ENCODE measurements around the gene NFATC2.
"Not testable (repeated sequence)": the region's sequence is repeated elsewhere in the genome, so short reads cannot be mapped to it uniquely, and the experiment has no call there.

The NFATC2 gene

GRCh38 chr20:51541189-51542032, 1.1 kb downstream of the NFATC2 start:
- H3K4me3 ChIP-seq (ENCODE audit: control insufficient read depth in 1 of 7, extremely low read depth in 1 of 7, insufficient read depth in 4 of 7, low read depth in 2 of 7, low read length in 6 of 7): peak overlapping the region; percentile 62 to 86 (median 74)
- WGBS (ENCODE audit: insufficient coverage): under 1% methylated on average over 12 of the region's 13 CpGs
- ChIA-PET CTCF (interaction anchor here (0.6 to 5.7 kb wide), 20 partner anchors 9 to 123 kb away, joined by 3 to 35 read pairs (median 5); no protein-coding TSS in a partner anchor), POLR2A (interaction anchor here (0.6 to 3.4 kb wide), 13 partner anchors 9 to 669 kb away, joined by 3 to 23 read pairs (median 5); no protein-coding TSS in a partner anchor)
- H3K27me3 ChIP-seq (replicated peaks in 2 of 5; ENCODE audit: control insufficient read depth in 4 of 5, insufficient read depth in 5 of 5, low read length in 4 of 5): no peaks in the 10 kb centered on the region
- peaks cover 2 to 18% (median 5%) of the 10 kb centered on the region in 4 experiments for H3K36me3 ChIP-seq (ENCODE audit: control insufficient read depth in 4 of 4, insufficient read depth in 4 of 4, low read length in 3 of 4)
- peak overlapping the region; percentile 97 to 98 for H3K27ac ChIP-seq (ENCODE audit: insufficient read depth in 1 of 2, low read depth in 1 of 2, low read length in 2 of 2, poor library complexity in 1 of 2, severe bottlenecking in 2 of 2)
- H3K9me3 ChIP-seq (ENCODE audit: control extremely low read depth in 1 of 5, control insufficient read depth in 4 of 5, insufficient read depth in 2 of 5, low read depth in 1 of 5, low read length in 4 of 5): no peaks in the 10 kb centered on the region
- H3K4me1 ChIP-seq (ENCODE audit: control extremely low read depth in 1 of 4, control insufficient read depth in 4 of 4, insufficient read depth in 4 of 4, low read length in 3 of 4): peaks cover 13 to 58% (median 53%) of the 10 kb centered on the region in 4 experiments
- DNase-seq: peak; percentile 98 to 100 (median 99)

GRCh38 chr20:51540580-51540979, 1.9 kb downstream of the NFATC2 start:
- 0% methylated on average over 5 of the region's 6 CpGs for WGBS (ENCODE audit: insufficient coverage)
- DNase-seq: peak in 2 of 3 donors; percentile 61 to 73
- POLR2A ChIA-PET: interaction anchor here (0.6 to 3.4 kb wide), 9 partner anchors 14 to 609 kb away, joined by 3 to 23 read pairs (median 5); no protein-coding TSS in a partner anchor
- Histone ChIP-seq H3K36me3 (ENCODE audit: control insufficient read depth in 4 of 4, insufficient read depth in 4 of 4, low read length in 3 of 4) (peaks cover 2 to 18% (median 5%) of the 10 kb centered on the region in 4 experiments), H3K9me3 (ENCODE audit: control extremely low read depth in 1 of 5, control insufficient read depth in 4 of 5, insufficient read depth in 2 of 5, low read depth in 1 of 5, low read length in 4 of 5) (no peaks in the 10 kb centered on the region), H3K27me3 (replicated peaks in 2 of 5; ENCODE audit: control insufficient read depth in 4 of 5, insufficient read depth in 5 of 5, low read length in 4 of 5) (no peaks in the 10 kb centered on the region), H3K27ac (ENCODE audit: insufficient read depth in 1 of 2, low read depth in 1 of 2, low read length in 2 of 2, poor library complexity in 1 of 2, severe bottlenecking in 2 of 2) (peak overlapping the region; percentile 97 to 98), H3K4me1 (ENCODE audit: control extremely low read depth in 1 of 4, control insufficient read depth in 4 of 4, insufficient read depth in 4 of 4, low read length in 3 of 4) (peaks cover 18 to 66% (median 61%) of the 10 kb centered on the region in 4 experiments), H3K4me3 (ENCODE audit: control insufficient read depth in 1 of 7, extremely low read depth in 1 of 7, insufficient read depth in 4 of 7, low read depth in 2 of 7, low read length in 6 of 7) (peak overlapping the region in 6 of 7 experiments; percentile 11 to 86 (median 65))
- CTCF ChIA-PET: interaction anchor here (0.6 to 5.7 kb wide), 12 partner anchors 8 to 216 kb away, joined by 3 to 35 read pairs (median 6); no protein-coding TSS in a partner anchor

GRCh38 chr20:51540074-51540473, 2.4 kb downstream of the NFATC2 start:
- 91% methylated on average over 1 of the region's 7 CpGs for WGBS (ENCODE audit: insufficient coverage)
- Histone ChIP-seq H3K4me1 (ENCODE audit: control extremely low read depth in 1 of 4, control insufficient read depth in 4 of 4, insufficient read depth in 4 of 4, low read length in 3 of 4) (peaks cover 22 to 71% (median 66%) of the 10 kb centered on the region in 4 experiments), H3K36me3 (ENCODE audit: control insufficient read depth in 4 of 4, insufficient read depth in 4 of 4, low read length in 3 of 4) (peaks cover 2 to 18% (median 5%) of the 10 kb centered on the region in 4 experiments), H3K27ac (ENCODE audit: insufficient read depth in 1 of 2, low read depth in 1 of 2, low read length in 2 of 2, poor library complexity in 1 of 2, severe bottlenecking in 2 of 2) (peak overlapping the region; percentile 97 to 98), H3K4me3 (ENCODE audit: control insufficient read depth in 1 of 7, extremely low read depth in 1 of 7, insufficient read depth in 4 of 7, low read depth in 2 of 7, low read length in 6 of 7) (peak overlapping the region in 5 of 7 experiments; percentile 49 to 86 (median 68))
- H3K27me3 ChIP-seq (replicated peaks in 2 of 5; ENCODE audit: control insufficient read depth in 4 of 5, insufficient read depth in 5 of 5, low read length in 4 of 5); DNase-seq; H3K9me3 ChIP-seq (ENCODE audit: control extremely low read depth in 1 of 5, control insufficient read depth in 4 of 5, insufficient read depth in 2 of 5, low read depth in 1 of 5, low read length in 4 of 5): not testable (repeated sequence)
- POLR2A ChIA-PET: interaction anchor here (0.6 kb wide), 2 partner anchors 212 to 539 kb away, joined by 3 to 5 read pairs; no protein-coding TSS in a partner anchor
- CTCF ChIA-PET: interaction anchor here (0.6 to 5.7 kb wide), 6 partner anchors 14 to 216 kb away, joined by 3 to 35 read pairs (median 6); no protein-coding TSS in a partner anchor

GRCh38 chr20:51536116-51537069, 6.1 kb downstream of the NFATC2 start:
- DNase-seq: no peak
- Histone ChIP-seq H3K36me3 (ENCODE audit: control insufficient read depth in 4 of 4, insufficient read depth in 4 of 4, low read length in 3 of 4) (peaks cover 2 to 29% (median 8%) of the 10 kb centered on the region in 4 experiments), H3K27me3 (replicated peaks in 2 of 5; ENCODE audit: control insufficient read depth in 4 of 5, insufficient read depth in 5 of 5, low read length in 4 of 5) (no peaks in the 10 kb centered on the region), H3K4me1 (ENCODE audit: control extremely low read depth in 1 of 4, control insufficient read depth in 4 of 4, insufficient read depth in 4 of 4, low read length in 3 of 4) (peaks cover 32 to 83% (median 77%) of the 10 kb centered on the region in 4 experiments), H3K9me3 (ENCODE audit: control extremely low read depth in 1 of 5, control insufficient read depth in 4 of 5, insufficient read depth in 2 of 5, low read depth in 1 of 5, low read length in 4 of 5) (no peaks in the 10 kb centered on the region), H3K27ac (ENCODE audit: insufficient read depth in 1 of 2, low read depth in 1 of 2, low read length in 2 of 2, poor library complexity in 1 of 2, severe bottlenecking in 2 of 2) (no peak overlapping the region), H3K4me3 (ENCODE audit: control insufficient read depth in 1 of 7, extremely low read depth in 1 of 7, insufficient read depth in 4 of 7, low read depth in 2 of 7, low read length in 6 of 7) (peak overlapping the region in 1 of 7 experiments; percentile 28)
- ChIA-PET POLR2A (no interaction called here), CTCF (interaction anchor here (1.0 kb wide), 1 partner anchor 9 kb away, joined by 3 read pairs; no protein-coding TSS in a partner anchor)
- WGBS (ENCODE audit: insufficient coverage): 32% methylated on average over 4 of the region's 6 CpGs

- 100% methylated on average over 1 of the region's 2 CpGs for WGBS (ENCODE audit: insufficient coverage)
- H3K4me3 ChIP-seq (ENCODE audit: control insufficient read depth in 1 of 7, extremely low read depth in 1 of 7, insufficient read depth in 4 of 7, low read depth in 2 of 7, low read length in 6 of 7): no peak overlapping the region
- POLR2A ChIA-PET: no interaction called here
- H3K4me1 ChIP-seq (ENCODE audit: control extremely low read depth in 1 of 4, control insufficient read depth in 4 of 4, insufficient read depth in 4 of 4, low read length in 3 of 4): peaks cover 30 to 85% (median 78%) of the 10 kb centered on the region in 4 experiments
- no peak overlapping the region for H3K27ac ChIP-seq (ENCODE audit: insufficient read depth in 1 of 2, low read depth in 1 of 2, low read length in 2 of 2, poor library complexity in 1 of 2, severe bottlenecking in 2 of 2)
- no peaks in the 10 kb centered on the region for H3K9me3 ChIP-seq (ENCODE audit: control extremely low read depth in 1 of 5, control insufficient read depth in 4 of 5, insufficient read depth in 2 of 5, low read depth in 1 of 5, low read length in 4 of 5)
- H3K27me3 ChIP-seq (replicated peaks in 2 of 5; ENCODE audit: control insufficient read depth in 4 of 5, insufficient read depth in 5 of 5, low read length in 4 of 5): no peaks in the 10 kb centered on the region
- CTCF ChIA-PET: interaction anchor here (1.0 kb wide), 1 partner anchor 9 kb away, joined by 3 read pairs; no protein-coding TSS in a partner anchor
- H3K36me3 ChIP-seq (ENCODE audit: control insufficient read depth in 4 of 4, insufficient read depth in 4 of 4, low read length in 3 of 4): peaks cover 2 to 29% (median 8%) of the 10 kb centered on the region in 4 experiments
- no peak for DNase-seq
These were observed 6.8 kb downstream of the NFATC2 start for GRCh38 chr20:51535674-51536073.

- WGBS (ENCODE audit: insufficient coverage): 90% methylated on average over 2 of the region's 4 CpGs
These were observed 7.5 kb downstream of the NFATC2 start for GRCh38 chr20:51535075-51535386.

More at GRCh38 chr20:51535075-51535386, 7.5 kb downstream of the NFATC2 start:
- peaks cover 25 to 84% (median 74%) of the 10 kb centered on the region in 4 experiments for H3K4me1 ChIP-seq (ENCODE audit: control extremely low read depth in 1 of 4, control insufficient read depth in 4 of 4, insufficient read depth in 4 of 4, low read length in 3 of 4)
- CTCF ChIA-PET: no interaction called here
- H3K36me3 ChIP-seq (ENCODE audit: control insufficient read depth in 4 of 4, insufficient read depth in 4 of 4, low read length in 3 of 4): peaks cover 2 to 29% (median 8%) of the 10 kb centered on the region in 4 experiments
- no peaks in the 10 kb centered on the region for H3K27me3 ChIP-seq (replicated peaks in 2 of 5; ENCODE audit: control insufficient read depth in 4 of 5, insufficient read depth in 5 of 5, low read length in 4 of 5)
- peak overlapping the region in 1 of 7 experiments; percentile 7 for H3K4me3 ChIP-seq (ENCODE audit: control insufficient read depth in 1 of 7, extremely low read depth in 1 of 7, insufficient read depth in 4 of 7, low read depth in 2 of 7, low read length in 6 of 7)
- DNase-seq: peak in 2 of 3 donors; percentile 72 to 76
- H3K27ac ChIP-seq (ENCODE audit: insufficient read depth in 1 of 2, low read depth in 1 of 2, low read length in 2 of 2, poor library complexity in 1 of 2, severe bottlenecking in 2 of 2): no peak overlapping the region
- POLR2A ChIA-PET: no interaction called here
- no peaks in the 10 kb centered on the region for H3K9me3 ChIP-seq (ENCODE audit: control extremely low read depth in 1 of 5, control insufficient read depth in 4 of 5, insufficient read depth in 2 of 5, low read depth in 1 of 5, low read length in 4 of 5)

Measured in common myeloid progenitor, CD34-positive (primary cell).